Activated CD8-positive, alpha-beta memory T cell treated with anti-CD3 and anti-CD28 coated beads for 48 hours (primary cell): ENCODE results near the gene ACOX1.

ENCODE experiments used
- DNase-seq, 3 experiments: peaks; one replicate each; pipeline ENCODE4 v3.0.0-alpha.2; 2020; ENCODE audit warnings: low read depth in 2 of 3, low spot score in 2 of 3

The ACOX1 gene

DNA sequence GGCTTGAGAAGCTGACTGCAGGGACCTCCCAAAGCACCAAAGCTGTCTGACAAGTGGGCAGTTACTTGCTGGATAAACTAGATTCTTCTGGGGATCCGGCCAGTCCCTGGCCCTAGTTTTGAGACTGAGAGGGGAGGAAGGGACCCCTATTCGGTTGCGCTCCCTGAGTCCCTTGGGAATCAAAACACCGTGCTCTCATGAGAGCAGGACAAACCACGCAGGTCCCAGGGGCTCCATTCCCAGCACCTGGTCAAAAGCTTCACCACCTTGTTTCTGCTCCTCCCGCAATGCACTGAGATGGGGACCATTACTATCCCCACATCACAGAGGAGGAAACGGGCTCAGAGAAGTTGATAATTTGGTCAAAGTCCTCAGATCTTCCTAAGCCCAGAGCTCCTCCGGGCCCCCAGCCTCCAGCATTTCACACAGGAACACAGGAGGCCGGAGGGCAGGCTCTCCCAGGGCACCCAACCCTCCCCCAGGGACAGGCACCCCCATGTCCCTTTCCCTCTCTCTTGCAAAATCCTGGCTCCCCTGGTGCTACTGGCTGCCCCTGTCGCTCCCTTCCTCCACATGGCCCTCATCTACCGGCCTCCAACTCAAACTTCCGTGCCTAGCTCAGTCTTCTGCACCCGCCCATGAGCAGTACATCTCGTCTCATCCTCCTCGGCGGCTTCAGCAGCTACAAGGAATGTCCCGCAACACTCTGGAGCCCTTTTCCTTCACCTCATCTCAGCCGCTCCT is 85.5 kb downstream of the ACOX1 start:
- no peak for DNase-seq

DNA sequence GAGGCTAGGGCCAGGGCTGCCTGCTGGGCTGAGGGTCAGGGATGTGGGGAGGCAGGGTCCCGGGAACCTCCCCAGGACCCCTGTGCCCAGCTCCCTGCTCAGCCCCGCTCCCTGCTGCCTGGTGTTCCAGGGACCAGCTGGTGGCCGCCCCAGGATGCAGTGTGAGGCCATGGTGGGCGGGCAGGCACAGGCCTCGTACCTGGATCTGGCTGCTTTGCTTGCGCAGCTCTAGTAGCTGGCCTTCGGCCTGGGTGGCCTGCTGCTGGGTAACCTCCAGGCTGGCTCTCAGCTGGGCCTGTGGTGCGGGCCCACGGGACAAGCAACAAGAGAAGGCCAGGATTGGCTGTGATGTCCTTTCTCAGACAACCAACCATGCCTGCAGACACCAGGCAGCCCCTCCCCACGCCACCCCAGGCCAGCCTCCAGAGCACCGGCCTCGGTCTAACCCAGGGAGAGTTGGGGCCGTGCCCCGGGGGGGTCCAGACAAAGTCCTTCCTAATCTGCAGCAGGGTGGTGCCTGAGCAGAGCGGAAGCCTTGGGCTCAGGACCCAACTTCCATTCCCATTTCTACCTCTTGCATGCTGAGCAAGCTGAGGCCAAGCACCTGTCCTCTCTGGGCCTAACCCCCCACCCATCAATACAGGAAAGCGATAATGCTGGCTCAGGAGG is 86.3 kb downstream of the ACOX1 start:
- DNase-seq, result no peak

- no peak for DNase-seq
Measured at GRCh38 chr17:75891605-75892555, 87.1 kb downstream of the ACOX1 start.
